Measurements from ENCODE around the gene FZD2. TPM values are rescaled to one million over a fixed set of nuclear protein-coding genes. Genes with fewer than 3 reads are reported as not detected.

Gene FZD2
- 7.2 TPM for total RNA-seq

GRCh38 chr17:44556832-44557606 is at the start of gene FZD2:
FZD2 (plus strand) TSS chr17:44557484; CDS start chr17:44557689, 205 bp downstream.

Other genes starting within 250 kb of the FZD2 start
- gene RUNDC3A, start 248.9 kb upstream of the FZD2 start, total RNA-seq, result 67.6 TPM
- 33.5 TPM for gene SLC25A39, start 232.7 kb upstream of the FZD2 start, total RNA-seq
- gene GRN, start 212.2 kb upstream of the FZD2 start, total RNA-seq, result 53.5 TPM
- 61.0 TPM for gene FAM171A2, start 193.6 kb upstream of the FZD2 start, total RNA-seq
- gene ITGA2B, start 167.8 kb upstream of the FZD2 start, total RNA-seq, result 8.8 TPM
- gene GPATCH8, start 54.1 kb upstream of the FZD2 start, total RNA-seq, result 110 TPM
- gene MEIOC, start 99.0 kb downstream of the FZD2 start, total RNA-seq, result 0.31 TPM
- 38.2 TPM for gene CCDC43, start 132.3 kb downstream of the FZD2 start, total RNA-seq
- gene DBF4B, start 151.2 kb downstream of the FZD2 start, total RNA-seq, result 7.5 TPM
- 23.2 TPM for gene ADAM11, start 201.5 kb downstream of the FZD2 start, total RNA-seq